ENCODE data around the gene PDE11A. TPM values are rescaled to one million over a fixed set of nuclear protein-coding genes. Genes with fewer than 3 reads are reported as not detected.

PDE11A gene
- total and polyA plus RNA-seq, 2 of the 13 experiments (the other 11 are each of a cell fraction or from before 2014, with no cell fraction given) = 1.2 to 1.7 TPM

DNA sequence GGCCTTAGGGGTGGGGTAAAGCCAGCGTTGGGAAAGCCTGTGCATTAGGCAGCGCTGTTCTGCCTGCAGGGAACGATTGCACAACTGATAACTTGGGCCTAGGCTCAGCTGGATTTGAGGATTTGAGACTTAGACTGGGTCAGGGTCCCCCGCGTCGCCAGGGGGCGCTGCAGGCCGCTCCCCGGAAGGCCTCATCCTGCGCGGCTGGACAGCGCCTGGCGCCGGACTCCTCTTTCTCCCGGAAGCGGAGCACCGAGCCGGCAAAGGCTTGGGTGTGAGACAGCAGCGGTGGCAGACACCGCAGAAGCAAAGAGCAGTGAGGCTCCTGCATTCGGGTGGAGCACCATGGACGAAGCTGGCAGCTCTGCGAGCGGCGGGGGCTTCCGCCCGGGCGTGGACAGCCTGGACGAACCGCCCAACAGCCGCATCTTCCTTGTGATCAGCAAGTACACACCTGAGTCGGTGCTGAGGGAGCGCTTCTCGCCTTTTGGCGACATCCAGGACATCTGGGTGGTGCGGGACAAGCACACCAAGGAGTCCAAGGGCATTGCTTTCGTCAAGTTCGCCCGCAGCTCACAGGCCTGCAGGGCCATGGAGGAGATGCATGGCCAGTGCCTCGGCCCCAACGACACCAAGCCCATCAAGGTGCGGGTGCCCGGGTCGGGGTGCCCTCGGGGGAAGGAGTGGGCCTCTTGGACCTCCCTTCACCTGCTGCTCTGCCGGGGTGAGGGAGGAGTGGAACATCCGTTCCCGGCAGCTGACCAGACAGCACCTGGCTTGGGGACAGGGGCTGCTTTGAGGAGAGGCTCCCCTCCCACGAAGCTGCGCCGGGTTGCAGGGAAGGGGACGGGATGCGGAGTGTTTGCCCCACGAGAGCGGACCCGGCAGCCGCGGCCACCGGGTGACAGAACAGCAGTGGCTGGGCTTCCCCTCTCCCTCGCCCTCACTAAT is 39.9 kb upstream of the PDE11A start, which contains the start of gene RBM45 (continued):
- TF ChIP-seq GZF1 (CRISPR knock-in tag; IDR thresholded peaks at IDR 0.05) (peak; percentile 91), ZNF646 (CRISPR knock-in tag; IDR thresholded peaks at IDR 0.05) (peak; percentile 33; the same call in 1 of the 2 replicates), ZNF549 (CRISPR knock-in tag; IDR thresholded peaks at IDR 0.05) (no peak), MBNL3 (CRISPR knock-in tag; conservative IDR thresholded peaks at IDR 0.05) (0 out of 2 replicates have a peak, but pooled peaks have one; percentile 28), ARHGAP35 (CRISPR knock-in tag; IDR thresholded peaks at IDR 0.05; ENCODE audit: borderline replicate concordance) (peak; percentile 81; the same call in 1 of the 2 replicates), TRIM24 (CRISPR knock-in tag; IDR thresholded peaks at IDR 0.05) (no peak), ZBTB7B (CRISPR knock-in tag; IDR thresholded peaks at IDR 0.05) (peak; percentile 91), CENPBD1 (CRISPR knock-in tag; IDR thresholded peaks at IDR 0.05; ENCODE audit: borderline replicate concordance, low read depth) (peak; percentile 95), HIVEP1 (CRISPR knock-in tag; IDR thresholded peaks at IDR 0.05) (peak; percentile 95), TAF15 (IDR thresholded peaks at IDR 0.05; ENCODE audit: low read depth, low read length, poor library complexity, severe bottlenecking) (peak; percentile 91), ZNF362 (CRISPR knock-in tag; IDR thresholded peaks at IDR 0.05; ENCODE audit: borderline replicate concordance) (peak; percentile 67; the same call in 1 of the 2 replicates), SAFB2 (CRISPR knock-in tag; IDR thresholded peaks at IDR 0.05; ENCODE audit: borderline replicate concordance, low read depth) (peak; percentile 87; the same call in 1 of the 2 replicates), EED (CRISPR knock-in tag; IDR thresholded peaks at IDR 0.05) (peak; percentile 95), ZBTB14 (CRISPR knock-in tag; IDR thresholded peaks at IDR 0.05) (no peak), KDM6A (CRISPR knock-in tag; IDR thresholded peaks at IDR 0.05; ENCODE audit: low read depth) (no peak)
- TF ChIP-seq, protein P1, sequence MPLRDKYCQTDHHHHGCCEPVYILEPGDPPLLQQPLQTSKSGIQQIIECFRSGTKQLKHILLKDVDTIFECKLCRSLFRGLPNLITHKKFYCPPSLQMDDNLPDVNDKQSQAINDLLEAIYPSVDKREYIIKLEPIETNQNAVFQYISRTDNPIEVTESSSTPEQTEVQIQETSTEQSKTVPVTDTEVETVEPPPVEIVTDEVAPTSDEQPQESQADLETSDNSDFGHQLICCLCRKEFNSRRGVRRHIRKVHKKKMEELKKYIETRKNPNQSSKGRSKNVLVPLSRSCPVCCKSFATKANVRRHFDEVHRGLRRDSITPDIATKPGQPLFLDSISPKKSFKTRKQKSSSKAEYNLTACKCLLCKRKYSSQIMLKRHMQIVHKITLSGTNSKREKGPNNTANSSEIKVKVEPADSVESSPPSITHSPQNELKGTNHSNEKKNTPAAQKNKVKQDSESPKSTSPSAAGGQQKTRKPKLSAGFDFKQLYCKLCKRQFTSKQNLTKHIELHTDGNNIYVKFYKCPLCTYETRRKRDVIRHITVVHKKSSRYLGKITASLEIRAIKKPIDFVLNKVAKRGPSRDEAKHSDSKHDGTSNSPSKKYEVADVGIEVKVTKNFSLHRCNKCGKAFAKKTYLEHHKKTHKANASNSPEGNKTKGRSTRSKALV (CRISPR knock-in tag; IDR thresholded peaks at IDR 0.05) = peak; percentile 94
